ENCODE results near the gene SAC3D1.
A peak's percentile ranks its signal among the peaks of the same experiment; 100 is the strongest.

The SAC3D1 gene

DNA sequence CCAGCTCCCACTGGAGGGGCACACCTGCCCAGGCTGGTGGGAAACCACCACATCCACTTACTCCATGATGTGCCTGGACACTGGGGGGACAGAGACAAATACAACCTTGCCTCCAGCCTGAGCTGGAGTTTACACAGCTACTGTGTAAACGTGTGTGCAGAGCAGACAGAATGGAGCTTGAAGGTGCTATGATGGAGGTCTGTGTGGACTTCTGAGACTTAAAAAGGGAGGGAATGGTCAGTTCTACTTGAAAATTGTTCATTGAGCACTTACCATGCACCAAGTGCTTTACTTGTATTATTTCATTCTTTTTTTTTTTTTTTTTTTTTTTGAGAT, 31.6 kb downstream of the SAC3D1 start:
- H3K27ac ChIP-seq (replicated peaks; ENCODE audit: low read length): no peak overlapping the region
- no peak overlapping the region for H2BK120ac ChIP-seq (ENCODE audit: low read depth, low read length)
- peaks cover 4 to 24% of the 10 kb centered on the region in 2 donors for H3K36me3 ChIP-seq (replicated peaks in 1 of 2; ENCODE audit: control insufficient read depth in 2 of 2, insufficient read depth in 2 of 2, low read length in 2 of 2)
- no peak for DNase-seq (ENCODE audit: low spot score)
- H4K8ac ChIP-seq (ENCODE audit: low read depth, low read length): no peak overlapping the region
- H2AFZ ChIP-seq (ENCODE audit: low read length): no peak overlapping the region
- no peaks in the 10 kb centered on the region for H3K9me3 ChIP-seq (replicated peaks in 1 of 2; ENCODE audit: control insufficient read depth in 2 of 2, insufficient read depth in 1 of 2, low read depth in 1 of 2, low read length in 2 of 2)
- no peak overlapping the region for H3K18ac ChIP-seq (ENCODE audit: low read length)
- no peak overlapping the region for H3K9ac ChIP-seq (ENCODE audit: low read depth, low read length, poor library complexity)
- H3K14ac ChIP-seq (ENCODE audit: low read length): no peak overlapping the region
- no peak overlapping the region for H3K4me3 ChIP-seq (ENCODE audit: low read length in 2 of 2)
- no peak overlapping the region for H3K4ac ChIP-seq (ENCODE audit: low read length)
- H2BK5ac ChIP-seq (ENCODE audit: low read length): no peak overlapping the region
- no peak overlapping the region for H3K4me2 ChIP-seq (ENCODE audit: insufficient read depth, low read length, poor library complexity, severe bottlenecking)
- no peak overlapping the region for H2BK12ac ChIP-seq (ENCODE audit: low read length)
- H2BK15ac ChIP-seq (ENCODE audit: low read length): no peak overlapping the region
- H3K79me1 ChIP-seq (ENCODE audit: low read depth, low read length): peaks cover 2% of the 10 kb centered on the region
- no peaks in the 10 kb centered on the region for H3K4me1 ChIP-seq (ENCODE audit: control insufficient read depth in 2 of 2, insufficient read depth in 1 of 2, low read depth in 1 of 2, low read length in 2 of 2)
- H3K23ac ChIP-seq (ENCODE audit: low read depth, low read length, poor library complexity): no peak overlapping the region
- no CpG with 5 or more reads among the region's 1 CpG for WGBS, 2 donors (ENCODE audit: extremely low coverage in 2 of 2, insufficient read length in 2 of 2, insufficient replicate concordance in 1 of 2)
- H3K27me3 ChIP-seq (ENCODE audit: control insufficient read depth in 3 of 3, insufficient read depth in 3 of 3, low read depth in 1 of 3, low read length in 3 of 3): no peaks in the 10 kb centered on the region
- no peak overlapping the region for H4K91ac ChIP-seq (ENCODE audit: low read depth, low read length, poor library complexity)
- H2AK5ac ChIP-seq (ENCODE audit: low read depth, low read length): peak overlapping the region; percentile 33

DNA sequence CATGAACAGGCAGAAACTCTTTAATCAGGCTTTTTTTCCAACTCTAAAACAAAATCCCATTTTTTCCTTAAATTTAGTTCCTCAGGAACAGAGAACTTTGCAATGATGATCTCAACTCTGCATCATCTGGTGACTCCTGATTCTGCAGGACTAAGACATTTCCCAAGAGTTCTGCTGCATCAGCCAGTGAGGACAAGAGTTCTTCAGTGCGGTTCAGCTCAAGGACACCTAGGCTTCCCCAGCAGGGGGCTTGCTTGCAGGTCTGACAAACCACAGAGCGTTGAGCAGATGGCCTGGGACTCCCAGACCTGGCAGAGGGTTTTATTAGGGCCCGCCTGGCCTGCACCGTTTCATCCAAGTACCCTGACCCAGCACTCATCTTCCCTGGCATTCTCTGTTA, 36.4 kb downstream of the SAC3D1 start:
- peaks cover 0 to under 1% of the 10 kb centered on the region in 2 donors for H3K4me1 ChIP-seq (ENCODE audit: control insufficient read depth in 2 of 2, insufficient read depth in 1 of 2, low read depth in 1 of 2, low read length in 2 of 2)
- peaks cover 12% of the 10 kb centered on the region for H3K79me1 ChIP-seq (ENCODE audit: low read depth, low read length)
- no peak overlapping the region for H3K9ac ChIP-seq (ENCODE audit: low read depth, low read length, poor library complexity)
- no peak overlapping the region for H3K27ac ChIP-seq (replicated peaks; ENCODE audit: low read length)
- no peaks in the 10 kb centered on the region for H3K27me3 ChIP-seq (ENCODE audit: control insufficient read depth in 3 of 3, insufficient read depth in 3 of 3, low read depth in 1 of 3, low read length in 3 of 3)
- H2AFZ ChIP-seq (ENCODE audit: low read length): no peak overlapping the region
- no peak overlapping the region for H3K18ac ChIP-seq (ENCODE audit: low read length)
- H3K23ac ChIP-seq (ENCODE audit: low read depth, low read length, poor library complexity): no peak overlapping the region
- H2BK15ac ChIP-seq (ENCODE audit: low read length): no peak overlapping the region
- H2AK5ac ChIP-seq (ENCODE audit: low read depth, low read length): no peak overlapping the region
- no CpG with 5 or more reads among the region's 4 CpGs for WGBS, 2 donors (ENCODE audit: extremely low coverage in 2 of 2, insufficient read length in 2 of 2, insufficient replicate concordance in 1 of 2)
- no peak overlapping the region for H4K91ac ChIP-seq (ENCODE audit: low read depth, low read length, poor library complexity)
- peaks cover 33 to 67% of the 10 kb centered on the region in 2 donors for H3K36me3 ChIP-seq (replicated peaks in 1 of 2; ENCODE audit: control insufficient read depth in 2 of 2, insufficient read depth in 2 of 2, low read length in 2 of 2)
- H3K4me2 ChIP-seq (ENCODE audit: insufficient read depth, low read length, poor library complexity, severe bottlenecking): no peak overlapping the region
- no peak overlapping the region for H2BK12ac ChIP-seq (ENCODE audit: low read length)
- no peak overlapping the region for H2BK120ac ChIP-seq (ENCODE audit: low read depth, low read length)
- no peak overlapping the region for H3K14ac ChIP-seq (ENCODE audit: low read length)
- H4K8ac ChIP-seq (ENCODE audit: low read depth, low read length): no peak overlapping the region
- H2BK5ac ChIP-seq (ENCODE audit: low read length): no peak overlapping the region
- H3K9me3 ChIP-seq (replicated peaks in 1 of 2; ENCODE audit: control insufficient read depth in 2 of 2, insufficient read depth in 1 of 2, low read depth in 1 of 2, low read length in 2 of 2): no peaks in the 10 kb centered on the region
- no peak overlapping the region for H3K4ac ChIP-seq (ENCODE audit: low read length)
- H3K4me3 ChIP-seq (ENCODE audit: low read length in 2 of 2): no peak overlapping the region
- no peak for DNase-seq (ENCODE audit: low spot score)

DNA sequence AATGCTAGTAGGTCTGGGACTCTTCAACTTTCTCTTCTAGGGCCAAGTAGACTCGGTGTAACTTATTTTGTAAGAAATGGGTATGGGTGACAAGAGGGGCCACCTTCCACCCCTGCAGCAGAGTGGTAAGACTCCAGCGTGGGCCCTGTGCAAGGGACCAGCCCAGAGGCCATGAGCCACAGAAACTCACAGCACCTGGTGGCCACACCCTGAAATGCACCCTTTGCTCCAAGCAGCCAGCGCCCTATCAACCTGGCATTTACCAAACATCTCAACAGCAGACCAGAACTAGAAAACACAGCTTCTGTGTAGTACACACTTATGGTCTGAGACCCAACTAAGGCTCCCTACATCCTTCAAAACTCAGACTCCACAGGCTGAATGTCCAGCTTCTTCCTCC, 37.1 kb downstream of the SAC3D1 start:
- Histone ChIP-seq H4K8ac (ENCODE audit: low read depth, low read length) (no peak overlapping the region), H2AFZ (ENCODE audit: low read length) (no peak overlapping the region), H2BK15ac (ENCODE audit: low read length) (no peak overlapping the region), H3K4me2 (ENCODE audit: insufficient read depth, low read length, poor library complexity, severe bottlenecking) (no peak overlapping the region), H3K27ac (replicated peaks; ENCODE audit: low read length) (no peak overlapping the region), H2BK12ac (ENCODE audit: low read length) (no peak overlapping the region), H3K23ac (ENCODE audit: low read depth, low read length, poor library complexity) (no peak overlapping the region), H3K14ac (ENCODE audit: low read length) (no peak overlapping the region), H3K79me1 (ENCODE audit: low read depth, low read length) (peaks cover 12% of the 10 kb centered on the region), H4K91ac (ENCODE audit: low read depth, low read length, poor library complexity) (no peak overlapping the region), H3K9me3 (replicated peaks in 1 of 2; ENCODE audit: control insufficient read depth in 2 of 2, insufficient read depth in 1 of 2, low read depth in 1 of 2, low read length in 2 of 2) (no peaks in the 10 kb centered on the region), H3K36me3 (replicated peaks in 1 of 2; ENCODE audit: control insufficient read depth in 2 of 2, insufficient read depth in 2 of 2, low read length in 2 of 2) (peaks cover 35 to 74% of the 10 kb centered on the region in 2 donors), H2BK5ac (ENCODE audit: low read length) (no peak overlapping the region), H3K4me1 (ENCODE audit: control insufficient read depth in 2 of 2, insufficient read depth in 1 of 2, low read depth in 1 of 2, low read length in 2 of 2) (peaks cover 0 to 7% of the 10 kb centered on the region in 2 donors), H3K27me3 (ENCODE audit: control insufficient read depth in 3 of 3, insufficient read depth in 3 of 3, low read depth in 1 of 3, low read length in 3 of 3) (no peaks in the 10 kb centered on the region), H2AK5ac (ENCODE audit: low read depth, low read length) (no peak overlapping the region), H2BK120ac (ENCODE audit: low read depth, low read length) (no peak overlapping the region), H3K9ac (ENCODE audit: low read depth, low read length, poor library complexity) (no peak overlapping the region), H3K4ac (ENCODE audit: low read length) (no peak overlapping the region), H3K18ac (ENCODE audit: low read length) (no peak overlapping the region), H3K4me3 (ENCODE audit: low read length in 2 of 2) (no peak overlapping the region)
- no peak for DNase-seq (ENCODE audit: low spot score)
- no CpG with 5 or more reads among the region's 3 CpGs for WGBS, 2 donors (ENCODE audit: extremely low coverage in 2 of 2, insufficient read length in 2 of 2, insufficient replicate concordance in 1 of 2)

DNA sequence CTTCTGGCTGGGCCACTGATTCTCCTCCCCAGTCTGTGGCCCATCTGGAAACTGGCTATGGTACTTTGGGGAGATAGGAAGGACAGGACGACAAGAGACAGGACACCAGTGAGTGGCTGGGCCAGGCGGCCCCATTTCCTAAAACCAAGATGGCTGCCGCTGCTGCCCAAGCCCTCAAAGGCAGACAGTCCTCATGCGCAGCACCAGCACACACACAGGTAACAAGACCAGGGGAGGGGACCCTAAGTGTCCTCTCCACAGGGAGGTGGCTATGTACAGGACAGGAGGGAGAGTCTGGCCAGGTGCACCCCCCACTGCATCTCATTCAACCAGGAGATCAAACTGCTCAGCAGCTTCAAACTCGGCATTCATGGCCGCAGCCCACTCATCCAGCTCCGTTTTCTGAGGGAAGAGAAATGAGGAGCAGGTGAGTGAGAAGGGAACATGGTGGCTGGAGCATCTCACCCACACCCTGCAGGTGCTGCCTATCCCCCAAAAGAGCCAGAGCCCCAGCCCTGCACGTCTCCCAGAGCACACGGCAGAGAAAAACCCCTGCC, 37.9 kb downstream of the SAC3D1 start:
- H3K4ac ChIP-seq (ENCODE audit: low read length): no peak overlapping the region
- no peak overlapping the region for H2BK15ac ChIP-seq (ENCODE audit: low read length)
- H2AK5ac ChIP-seq (ENCODE audit: low read depth, low read length): no peak overlapping the region
- no peak overlapping the region for H2BK12ac ChIP-seq (ENCODE audit: low read length)
- H3K18ac ChIP-seq (ENCODE audit: low read length): no peak overlapping the region
- no peak for DNase-seq (ENCODE audit: low spot score)
- H3K79me1 ChIP-seq (ENCODE audit: low read depth, low read length): peaks cover 12% of the 10 kb centered on the region
- H3K27ac ChIP-seq (replicated peaks; ENCODE audit: low read length): no peak overlapping the region
- no peaks in the 10 kb centered on the region for H3K9me3 ChIP-seq (replicated peaks in 1 of 2; ENCODE audit: control insufficient read depth in 2 of 2, insufficient read depth in 1 of 2, low read depth in 1 of 2, low read length in 2 of 2)
- H3K4me1 ChIP-seq (ENCODE audit: control insufficient read depth in 2 of 2, insufficient read depth in 1 of 2, low read depth in 1 of 2, low read length in 2 of 2): peaks cover 0 to 8% of the 10 kb centered on the region in 2 donors
- H3K9ac ChIP-seq (ENCODE audit: low read depth, low read length, poor library complexity): no peak overlapping the region
- H4K91ac ChIP-seq (ENCODE audit: low read depth, low read length, poor library complexity): no peak overlapping the region
- no peak overlapping the region for H2BK5ac ChIP-seq (ENCODE audit: low read length)
- no CpG with 5 or more reads among the region's 9 CpGs for WGBS, 2 donors (ENCODE audit: extremely low coverage in 2 of 2, insufficient read length in 2 of 2, insufficient replicate concordance in 1 of 2)
- H3K27me3 ChIP-seq (ENCODE audit: control insufficient read depth in 3 of 3, insufficient read depth in 3 of 3, low read depth in 1 of 3, low read length in 3 of 3): no peaks in the 10 kb centered on the region
- H3K14ac ChIP-seq (ENCODE audit: low read length): no peak overlapping the region
- no peak overlapping the region for H2AFZ ChIP-seq (ENCODE audit: low read length)
- H3K36me3 ChIP-seq (replicated peaks in 1 of 2; ENCODE audit: control insufficient read depth in 2 of 2, insufficient read depth in 2 of 2, low read length in 2 of 2): peaks cover 35 to 74% of the 10 kb centered on the region in 2 donors
- no peak overlapping the region for H4K8ac ChIP-seq (ENCODE audit: low read depth, low read length)
- H3K23ac ChIP-seq (ENCODE audit: low read depth, low read length, poor library complexity): no peak overlapping the region
- H3K4me2 ChIP-seq (ENCODE audit: insufficient read depth, low read length, poor library complexity, severe bottlenecking): no peak overlapping the region
- no peak overlapping the region for H3K4me3 ChIP-seq (ENCODE audit: low read length in 2 of 2)
- H2BK120ac ChIP-seq (ENCODE audit: low read depth, low read length): no peak overlapping the region

All from neuronal stem cell (in vitro differentiated cells).